Astrocyte of the cerebellum (primary cell): Measurements from ENCODE around the gene BRSK2.

ENCODE experiments used
- DNase-seq: peaks from one replicate; pipeline ENCODE4 v3.0.0-alpha.2; 2011; ENCODE audit warnings: low read depth
- H3K4me3 ChIP-seq: 2 replicates; pipeline ENCODE4 v1.5.1; 2011; ENCODE audit warnings: mild to moderate bottlenecking, low read depth, low read length, moderate library complexity
- CTCF ChIP-seq: IDR thresholded peaks from 2 replicates; pipeline ENCODE4 v1.5.1; 2012; ENCODE audit warnings: low read length, low read depth, moderate library complexity, mild to moderate bottlenecking; ENCODE audit errors: missing control alignments
- in situ Hi-C: cut with HindIII; loops from 2 replicates; pipeline ENCODE4 v1.10.0; 2017; ENCODE audit warnings: low sequenced_read_pairs

BRSK2 gene

DNA sequence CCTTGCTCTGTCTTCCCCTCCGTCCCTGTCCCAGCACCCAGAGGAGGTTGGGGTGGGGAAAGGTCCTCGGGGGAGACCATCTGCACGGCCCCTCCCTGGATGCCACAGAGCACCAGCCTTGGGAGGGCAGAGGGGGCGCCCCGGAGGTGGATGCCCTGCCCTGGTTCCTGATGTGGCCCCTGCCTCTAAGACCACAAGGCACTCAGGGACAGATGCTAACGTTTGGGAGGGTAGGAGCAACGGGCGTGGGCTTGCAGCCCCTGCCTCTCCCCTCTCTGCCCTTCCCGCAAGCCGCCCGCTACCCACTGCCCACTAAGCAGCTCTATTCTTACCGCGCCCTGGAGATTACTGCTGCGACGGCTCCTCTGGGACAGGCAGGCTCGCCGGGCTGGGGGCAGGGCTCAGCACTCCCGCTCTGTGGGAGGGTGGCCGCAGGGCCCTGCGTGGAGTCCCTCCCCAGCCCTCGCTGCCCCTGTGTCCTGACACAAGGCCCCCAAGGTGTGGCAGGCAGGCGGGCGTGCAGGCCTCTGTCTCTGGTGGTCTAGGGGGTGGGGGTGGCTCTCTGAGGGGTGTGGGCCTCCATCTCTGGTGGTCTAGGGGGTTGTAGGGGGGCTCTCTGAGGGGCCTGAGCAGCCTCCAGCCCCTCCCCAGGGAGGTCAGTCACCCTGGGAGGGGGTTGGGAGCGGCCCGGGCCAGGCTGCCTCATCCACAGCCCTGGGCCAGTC lies 14.9 kb downstream of the BRSK2 start:
- in situ Hi-C loops, result no loop called here

GRCh38 chr11:1405186-1406020 lies 15.7 kb downstream of the BRSK2 start:
- no peak overlapping the region for H3K4me3 ChIP-seq
- no peak for TF ChIP-seq CTCF
- in situ Hi-C loops, result no loop called here
- no peak for DNase-seq

More for the DNA sequence above, 14.9 kb downstream of the BRSK2 start:
- no peak for TF ChIP-seq CTCF
- no peak overlapping the region for H3K4me3 ChIP-seq
- no peak for DNase-seq

GRCh38 chr11:1406571-1407485 lies 17.1 kb downstream of the BRSK2 start:
- in situ Hi-C loops, result no loop called here
- no peak for TF ChIP-seq CTCF
- DNase-seq, result no peak
- no peak overlapping the region for H3K4me3 ChIP-seq

GRCh38 chr11:1407668-1408067 lies 17.9 kb downstream of the BRSK2 start:
- in situ Hi-C loops, result no loop called here
- DNase-seq, result no peak
- TF ChIP-seq CTCF, result no peak
- no peak overlapping the region for H3K4me3 ChIP-seq

DNA sequence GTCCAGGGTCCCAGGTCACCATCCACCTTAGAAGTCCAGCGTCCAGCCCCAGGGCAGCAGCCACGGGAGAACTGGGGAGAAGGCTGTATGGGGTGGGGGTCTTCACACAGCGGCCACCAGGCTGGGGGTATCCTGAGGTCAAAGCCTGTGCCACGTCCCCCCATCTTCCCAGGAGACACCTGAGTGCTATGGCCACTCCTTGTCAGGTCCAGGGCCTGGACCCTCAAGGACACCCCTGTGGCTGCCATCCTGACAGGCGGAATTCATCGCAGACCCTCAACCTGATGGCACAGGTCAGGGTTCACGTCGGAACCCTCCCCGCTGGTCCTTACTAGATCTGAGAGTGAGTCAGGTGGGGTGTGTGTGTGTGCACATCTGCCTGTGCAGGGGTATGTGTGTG lies 18.6 kb downstream of the BRSK2 start:
- H3K4me3 ChIP-seq, result no peak overlapping the region
- in situ Hi-C loops, result no loop called here
- no peak for TF ChIP-seq CTCF
- DNase-seq, result no peak
